Fibroblast of mammary gland (primary cell): ENCODE results near the gene ARHGAP40.

Experiments
- DNase-seq: peaks from one replicate; pipeline ENCODE4 v3.0.0-alpha.2; 2010; ENCODE audit warnings: low read depth
- H3K4me3 ChIP-seq: 2 replicates; pipeline ENCODE4 v1.5.1; 2011; ENCODE audit warnings: low read depth, mild to moderate bottlenecking, low read length, moderate library complexity; ENCODE audit not compliant: control insufficient read depth
- TF ChIP-seq, protein P1 (sequence below): conservative IDR thresholded peaks from 2 replicates; pipeline ENCODE4 v1.5.1; 2011; ENCODE audit warnings: low read depth, low read length, inconsistent platforms; ENCODE audit not compliant: control insufficient read depth, insufficient read depth

ARHGAP40 gene

DNA sequence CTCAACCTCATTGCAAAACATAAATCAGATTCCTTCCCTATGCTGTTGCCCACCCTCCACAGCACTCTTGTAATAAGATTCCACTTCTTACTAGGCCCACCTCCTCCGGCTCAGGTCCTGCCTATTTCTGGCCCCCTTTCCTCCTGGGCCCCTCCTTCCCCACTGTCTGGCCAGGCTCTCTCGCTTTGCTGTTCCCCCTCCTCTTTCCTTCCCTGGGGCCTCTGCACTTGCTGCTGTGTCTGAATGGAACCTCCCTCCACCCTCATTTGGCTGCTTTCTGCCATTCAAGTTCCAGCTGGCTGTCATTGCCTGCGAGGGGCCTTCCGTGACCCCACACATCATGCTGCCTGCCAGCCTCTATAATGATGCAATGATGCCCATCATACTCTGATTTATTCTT lies 38.9 kb downstream of the ARHGAP40 start:
- no peak overlapping the region for H3K4me3 ChIP-seq
- TF ChIP-seq, protein P1, sequence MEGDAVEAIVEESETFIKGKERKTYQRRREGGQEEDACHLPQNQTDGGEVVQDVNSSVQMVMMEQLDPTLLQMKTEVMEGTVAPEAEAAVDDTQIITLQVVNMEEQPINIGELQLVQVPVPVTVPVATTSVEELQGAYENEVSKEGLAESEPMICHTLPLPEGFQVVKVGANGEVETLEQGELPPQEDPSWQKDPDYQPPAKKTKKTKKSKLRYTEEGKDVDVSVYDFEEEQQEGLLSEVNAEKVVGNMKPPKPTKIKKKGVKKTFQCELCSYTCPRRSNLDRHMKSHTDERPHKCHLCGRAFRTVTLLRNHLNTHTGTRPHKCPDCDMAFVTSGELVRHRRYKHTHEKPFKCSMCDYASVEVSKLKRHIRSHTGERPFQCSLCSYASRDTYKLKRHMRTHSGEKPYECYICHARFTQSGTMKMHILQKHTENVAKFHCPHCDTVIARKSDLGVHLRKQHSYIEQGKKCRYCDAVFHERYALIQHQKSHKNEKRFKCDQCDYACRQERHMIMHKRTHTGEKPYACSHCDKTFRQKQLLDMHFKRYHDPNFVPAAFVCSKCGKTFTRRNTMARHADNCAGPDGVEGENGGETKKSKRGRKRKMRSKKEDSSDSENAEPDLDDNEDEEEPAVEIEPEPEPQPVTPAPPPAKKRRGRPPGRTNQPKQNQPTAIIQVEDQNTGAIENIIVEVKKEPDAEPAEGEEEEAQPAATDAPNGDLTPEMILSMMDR = no peak
- DNase-seq = no peak

DNA sequence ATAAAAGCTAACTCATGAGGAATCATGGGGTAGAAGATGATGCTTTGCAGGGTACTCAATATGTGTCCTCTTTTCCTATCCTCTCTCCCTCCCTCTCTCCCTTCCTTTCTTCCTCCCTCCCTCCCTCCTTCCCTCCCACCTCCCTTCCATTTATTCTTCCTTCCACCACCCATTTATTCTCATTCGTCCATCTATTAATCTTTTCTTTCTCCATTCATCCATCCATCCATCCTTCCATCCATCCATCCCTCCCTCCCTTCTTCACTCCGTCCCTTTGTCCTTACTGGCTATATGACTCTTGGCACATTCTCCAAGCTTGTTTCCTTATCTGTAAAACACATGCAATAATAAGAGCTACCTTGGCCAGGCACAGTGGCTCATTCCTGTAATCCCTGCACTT lies 40.9 kb downstream of the ARHGAP40 start:
- DNase-seq = no peak
- TF ChIP-seq, protein P1 = no peak
- H3K4me3 ChIP-seq = no peak overlapping the region

- TF ChIP-seq, protein P1 = no peak
- H3K4me3 ChIP-seq = no peak overlapping the region
- DNase-seq = no peak
Measured at GRCh38 chr20:38644588-38645260, 43.1 kb downstream of the ARHGAP40 start.

- TF ChIP-seq, protein P1 = no peak
- DNase-seq = no peak
- H3K4me3 ChIP-seq = no peak overlapping the region
Measured at GRCh38 chr20:38645351-38645750, 43.7 kb downstream of the ARHGAP40 start.

- DNase-seq = peak; percentile 61
- H3K4me3 ChIP-seq = no peak overlapping the region
- TF ChIP-seq, protein P1 = peak; percentile 65
Measured at GRCh38 chr20:38645980-38646858, 44.6 kb downstream of the ARHGAP40 start.

GRCh38 chr20:38649275-38649891 lies 47.8 kb downstream of the ARHGAP40 start:
- TF ChIP-seq, protein P1 = peak; percentile 48
- DNase-seq = peak; percentile 25
- no peak overlapping the region for H3K4me3 ChIP-seq
